SU-DHL-6 (cell line): ENCODE measurements around the gene HGS.

ENCODE experiments used
- H2AFZ ChIP-seq: fragments of 200-600 bp; sonication (generic); 2 replicates; pipeline ENCODE4 v1.6.1; 2014; ENCODE audit warnings: low read depth, mild to moderate bottlenecking, moderate library complexity, mixed read lengths, antibody characterized with exemption, low read length; ENCODE audit not compliant: severe bottlenecking
- H3F3A ChIP-seq: fragments of 200-600 bp; shearing (Covaris generic); 2 replicates; pipeline ENCODE4 v1.6.0; 2016; ENCODE audit warnings: antibody characterized with exemption, mild to moderate bottlenecking; ENCODE audit not compliant: insufficient read depth
- H3K27ac ChIP-seq: fragments of 200-600 bp; sonication (generic); 2 replicates; pipeline ENCODE4 v1.5.1; 2016; ENCODE audit warnings: low read depth, mild to moderate bottlenecking, low read length, moderate library complexity, mixed read lengths
- H3K27me3 ChIP-seq: fragments of 200-600 bp; sonication (generic), shearing (Covaris generic); 2 replicates; pipeline ENCODE4 v1.6.0; 2014; ENCODE audit warnings: mild to moderate bottlenecking, low read length
- H3K36me3 ChIP-seq: fragments of 200-600 bp; sonication (generic); 2 replicates; pipeline ENCODE4 v1.6.1; 2014; ENCODE audit warnings: mild to moderate bottlenecking, low read length, mixed read lengths
- H3K4me2 ChIP-seq: fragments of 300-600, 200-600 bp; shearing (Covaris generic), sonication (generic); 2 replicates; pipeline ENCODE4 v1.6.0; 2014; ENCODE audit warnings: low read length, low read depth, mild to moderate bottlenecking; ENCODE audit not compliant: poor library complexity, severe bottlenecking
- H3K4me3 ChIP-seq: fragments of 200-600 bp; sonication (generic); 2 replicates; pipeline ENCODE4 v1.5.1; 2014; ENCODE audit warnings: antibody characterized with exemption, low read length, mild to moderate bottlenecking, mixed read lengths; ENCODE audit not compliant: insufficient read depth, poor library complexity, severe bottlenecking
- H3K79me2 ChIP-seq: fragments of 200-600 bp; sonication (generic); 2 replicates; pipeline ENCODE4 v1.6.1; 2014; ENCODE audit warnings: mild to moderate bottlenecking, low read length, moderate library complexity; ENCODE audit not compliant: insufficient read depth
- H3K9ac ChIP-seq: fragments of 200-600 bp; sonication (generic); 2 replicates; pipeline ENCODE4 v1.7.0; 2014; ENCODE audit warnings: mild to moderate bottlenecking, low read length
- H3K9me2 ChIP-seq: fragments of 200-600 bp; sonication (generic); replicated peaks from 2 replicates; pipeline ENCODE4 v1.6.1; 2014; ENCODE audit warnings: low read length; ENCODE audit not compliant: insufficient read depth
- H3K9me3 ChIP-seq: fragments of 200-600 bp; sonication (generic); 2 replicates; pipeline ENCODE4 v1.6.1; 2014; ENCODE audit warnings: low read length, mixed read lengths; ENCODE audit not compliant: insufficient read depth
- H4K20me1 ChIP-seq: fragments of 200-600 bp; sonication (generic); 2 replicates; pipeline ENCODE4 v1.6.1; 2014; ENCODE audit warnings: low read depth, mild to moderate bottlenecking, antibody characterized with exemption, low read length, moderate library complexity, mixed read lengths
- CTCF ChIP-seq: fragments of 200-600 bp; sonication (generic); IDR thresholded peaks from one replicate; pipeline ENCODE4 v1.5.1; 2017; ENCODE audit warnings: antibody characterized with exemption, mild to moderate bottlenecking, low read length, moderate library complexity; ENCODE audit not compliant: insufficient read depth, poor library complexity, severe bottlenecking
- EZH2phosphoT487 ChIP-seq: fragments of 200-600 bp; sonication (generic), shearing (Covaris generic); conservative IDR thresholded peaks from 2 replicates; pipeline ENCODE4 v1.6.1; 2018; ENCODE audit warnings: mild to moderate bottlenecking, antibody characterized with exemption, low read length, moderate library complexity, mixed read lengths

HGS gene

GRCh38 chr17:81715872-81716673 lies 32.3 kb downstream of the HGS start:
- no peaks in the 10 kb centered on the region for H3K36me3 ChIP-seq
- H3K27ac ChIP-seq, result no peak overlapping the region

GRCh38 chr17:81716674-81716996 lies 32.8 kb downstream of the HGS start:
- no peak for TF ChIP-seq CTCF
- H3K9ac ChIP-seq, result no peak overlapping the region
- no peaks in the 10 kb centered on the region for H3F3A ChIP-seq
- H3K9me2 ChIP-seq, result no peaks in the 10 kb centered on the region
- peaks cover 27% of the 10 kb centered on the region for H3K79me2 ChIP-seq
- H3K4me3 ChIP-seq, result no peak overlapping the region
- H2AFZ ChIP-seq, result no peak overlapping the region
- H3K9me3 ChIP-seq, result no peaks in the 10 kb centered on the region
- no peaks in the 10 kb centered on the region for H4K20me1 ChIP-seq
- H3K27ac ChIP-seq, result no peak overlapping the region
- H3K4me2 ChIP-seq, result no peak overlapping the region
- no peaks in the 10 kb centered on the region for H3K36me3 ChIP-seq
- H3K27me3 ChIP-seq, result no peaks in the 10 kb centered on the region

More at GRCh38 chr17:81715872-81716673, 32.3 kb downstream of the HGS start:
- Histone ChIP-seq H3K9ac (no peak overlapping the region), H4K20me1 (no peaks in the 10 kb centered on the region), H3F3A (peaks cover 3% of the 10 kb centered on the region; the same call in 1 of the 2 replicates), H2AFZ (no peak overlapping the region), H3K27me3 (no peaks in the 10 kb centered on the region), H3K9me3 (no peaks in the 10 kb centered on the region), H3K79me2 (peaks cover 27% of the 10 kb centered on the region), H3K4me3 (no peak overlapping the region), H3K4me2 (no peak overlapping the region), H3K9me2 (no peaks in the 10 kb centered on the region)
- TF ChIP-seq EZH2phosphoT487, result no peak
- no peak for TF ChIP-seq CTCF

- Histone ChIP-seq H3F3A (no peaks in the 10 kb centered on the region), H3K9me3 (no peaks in the 10 kb centered on the region), H3K36me3 (no peaks in the 10 kb centered on the region), H3K4me2 (no peak overlapping the region), H3K4me3 (no peak overlapping the region), H3K27ac (no peak overlapping the region), H3K79me2 (peaks cover 27% of the 10 kb centered on the region), H3K9me2 (no peaks in the 10 kb centered on the region), H3K27me3 (no peaks in the 10 kb centered on the region), H2AFZ (no peak overlapping the region), H3K9ac (no peak overlapping the region), H4K20me1 (no peaks in the 10 kb centered on the region)
- TF ChIP-seq CTCF (no peak), EZH2phosphoT487 (no peak)
Measured at GRCh38 chr17:81717049-81717765, 33.4 kb downstream of the HGS start.
